Left cardiac atrium (tissue), 4 donors: ENCODE measurements around the gene RTN1. TPM values are rescaled to one million over a fixed set of nuclear protein-coding genes. Genes with fewer than 3 reads are reported as not detected.
A peak's percentile ranks its signal among the peaks of the same experiment; 100 is the strongest.

ENCODE experiments used
- ATAC-seq, 2 donors: fragments of 200-7000 bp; cut with Tn5 transposase; one replicate each; pipeline ENCODE4 v1.9.1; 2020; ENCODE audit warnings: mild to moderate bottlenecking in 2 of 2, moderate library complexity in 2 of 2
- DNase-seq: peaks from one replicate; pipeline ENCODE4 v3.0.0-alpha.2; 2020
- intact Hi-C, 2 donors: fragments of 100-400 bp; cut with DNase I; formaldehyde crosslinking; loops; one replicate each; pipeline versions ENCODE4 v1.14.1 to v1.15.1; 2022 to 2023
- total RNA-seq, 2 donors: library from RNA; stranded (reverse); fragmentation: NEBNext Ultra II Directional; extraction: Animal tissue kit (Norgen Biotek cat#: 25700); gene quantifications; one replicate each; pipeline ENCODE4 v1.2.1, GENCODE V29; 2021
- donor health status: DM: no; HTN: yes; CAD: no.
- donor health status: DM: no; HTN: yes; CAD: no; lungs with severe emphysema.
- donor health status: DM: yes; HTN: yes; CAD: no.
- donor health status: Dilated cardiomyopathy.

Gene RTN1
- total RNA-seq, 2 donors from 2014 or later, result 1.1 to 3.0 TPM

- ATAC-seq, result no peak
- DNase-seq, result no peak
- intact Hi-C loops, result no loop called here
Observed at GRCh38 chr14:59728304-59728703, 142.3 kb downstream of the RTN1 start.

GRCh38 chr14:59727073-59727661 is 143.4 kb downstream of the RTN1 start:
- intact Hi-C loops, result no loop called here
- DNase-seq, result no peak
- ATAC-seq, result no peak

- DNase-seq, result no peak
- intact Hi-C loops, result no loop called here
- ATAC-seq, result no peak
Observed at GRCh38 chr14:59711080-59711479, 159.5 kb downstream of the RTN1 start.

GRCh38 chr14:59707778-59708561 is 162.6 kb downstream of the RTN1 start:
- intact Hi-C loops, result no loop called here
- ATAC-seq, result peak; percentile 30 to 44
- DNase-seq, result no peak

GRCh38 chr14:59705866-59706265 is 164.7 kb downstream of the RTN1 start:
- ATAC-seq (no peak), DNase-seq (no peak)
- intact Hi-C loops, result no loop called here

- intact Hi-C loops, result no loop called here
- ATAC-seq (no peak), DNase-seq (no peak)
Observed at GRCh38 chr14:59705245-59705644, 165.3 kb downstream of the RTN1 start.

GRCh38 chr14:59704054-59704645 is 166.4 kb downstream of the RTN1 start:
- DNase-seq (no peak), ATAC-seq (peak in 1 of 2 donors; percentile 55)

GRCh38 chr14:59699442-59699841 is 171.1 kb downstream of the RTN1 start:
- ATAC-seq (no peak), DNase-seq (no peak)
- intact Hi-C loops, result no loop called here

More at GRCh38 chr14:59704054-59704645, 166.4 kb downstream of the RTN1 start:
- intact Hi-C loops, result no loop called here

- ATAC-seq (no peak), DNase-seq (no peak)
- intact Hi-C loops, result no loop called here
Observed at GRCh38 chr14:59698793-59699192, 171.8 kb downstream of the RTN1 start.

- DNase-seq (no peak), ATAC-seq (no peak)
- intact Hi-C loops, result no loop called here
Observed at GRCh38 chr14:59695198-59695597, 175.4 kb downstream of the RTN1 start.

- intact Hi-C loops, result no loop called here
- DNase-seq (no peak), ATAC-seq (no peak)
Observed at GRCh38 chr14:59691266-59691665, 179.3 kb downstream of the RTN1 start.

- no peak for ATAC-seq
- intact Hi-C loops, result no loop called here
- no peak for DNase-seq
Observed at GRCh38 chr14:59690426-59690825, 180.2 kb downstream of the RTN1 start.

- ATAC-seq, result peak; percentile 56 to 74
- intact Hi-C loops, result no loop called here
- DNase-seq, result peak; percentile 24
Observed at GRCh38 chr14:59688224-59689170, 182.1 kb downstream of the RTN1 start.

GRCh38 chr14:59687663-59688062 is 182.9 kb downstream of the RTN1 start:
- no peak for DNase-seq
- intact Hi-C loops, result no loop called here
- ATAC-seq, result no peak

GRCh38 chr14:59679872-59680271 is 190.7 kb downstream of the RTN1 start:
- no peak for ATAC-seq
- no peak for DNase-seq
- intact Hi-C loops, result no loop called here

- intact Hi-C loops, result no loop called here
- DNase-seq, result no peak
- no peak for ATAC-seq
Observed at GRCh38 chr14:59678352-59678751, 192.2 kb downstream of the RTN1 start.

- DNase-seq, result no peak
- intact Hi-C loops, result no loop called here
- ATAC-seq, result no peak
Observed at GRCh38 chr14:59677771-59678231, 192.8 kb downstream of the RTN1 start.

- intact Hi-C loops, result no loop called here
- no peak for ATAC-seq
- no peak for DNase-seq
Observed at GRCh38 chr14:59675394-59675793, 195.2 kb downstream of the RTN1 start.

- no peak for ATAC-seq
- intact Hi-C loops, result no loop called here
- no peak for DNase-seq
Observed at GRCh38 chr14:59664741-59665140, 205.8 kb downstream of the RTN1 start.
